Tongue (tissue), 2 donors: Measurements from ENCODE around the gene ITPKB. TPM values are rescaled to one million over a fixed set of nuclear protein-coding genes. Genes with fewer than 3 reads are reported as not detected.

Experiments
- DNase-seq: peaks from one replicate; pipeline ENCODE4 v3.0.0-alpha.2; 2015
- total RNA-seq: library from RNA; depleted of rRNA; stranded (reverse); fragments of >200 nt; gene quantifications from one replicate; pipeline ENCODE4 v1.2.3, GENCODE V29; 2014

The ITPKB gene
- total RNA-seq, 1 donor from 2014 or later: 34.2 TPM

GRCh38 chr1:226665505-226666163 is 73.4 kb downstream of the ITPKB start:
- no peak for DNase-seq

DNA sequence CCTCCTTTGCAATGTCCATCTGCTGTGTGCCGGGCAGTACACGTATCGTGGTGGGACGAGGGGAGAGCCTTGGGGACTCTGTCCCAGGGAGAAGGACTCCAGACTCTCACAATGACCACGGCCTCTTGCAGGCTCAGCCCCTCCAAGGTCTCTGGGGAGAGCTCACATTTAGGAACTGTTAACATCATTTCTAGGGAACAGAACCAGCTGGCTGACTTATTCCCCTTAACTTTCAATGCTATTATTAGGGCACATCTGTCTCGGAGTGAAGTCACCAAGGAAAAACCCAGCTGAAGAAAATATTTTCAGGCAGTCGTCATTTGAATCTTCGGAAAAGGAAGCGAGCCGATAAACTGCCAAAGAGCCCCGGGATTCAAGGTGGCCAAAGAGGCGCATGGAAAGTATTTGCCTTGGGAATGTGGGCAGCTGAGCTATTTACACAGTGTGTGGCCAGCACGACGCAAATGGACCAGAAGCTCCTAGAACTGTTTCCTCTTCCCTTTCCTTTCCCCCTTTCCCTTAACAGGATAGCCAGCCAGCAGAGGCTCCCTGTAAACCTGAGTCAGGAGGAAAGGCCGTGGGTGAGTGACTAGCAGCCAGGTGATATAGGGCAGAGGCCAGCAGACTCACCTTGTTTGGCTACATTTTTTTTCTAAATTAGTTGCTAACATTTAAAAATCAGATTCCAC is 74.5 kb downstream of the ITPKB start:
- peak; percentile 95 for DNase-seq

DNA sequence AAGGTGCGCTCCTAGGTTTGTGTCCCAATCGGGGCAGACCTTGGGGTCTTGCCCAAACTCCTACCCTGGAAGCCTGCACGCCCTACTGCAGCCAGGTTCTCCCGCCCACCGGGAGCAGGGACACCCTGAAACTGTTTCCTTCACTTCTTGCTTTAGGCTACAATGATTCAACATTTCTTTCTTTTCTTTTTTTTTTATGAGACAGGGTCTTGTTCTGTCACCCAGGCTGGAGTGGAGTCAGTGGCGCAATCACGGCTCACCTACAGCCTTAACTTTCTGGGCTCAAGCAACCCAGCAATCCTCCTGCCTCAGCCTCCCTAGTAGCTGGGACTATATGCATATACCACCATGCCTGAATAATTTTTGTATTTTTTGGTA is 75.8 kb downstream of the ITPKB start:
- DNase-seq: no peak

DNA sequence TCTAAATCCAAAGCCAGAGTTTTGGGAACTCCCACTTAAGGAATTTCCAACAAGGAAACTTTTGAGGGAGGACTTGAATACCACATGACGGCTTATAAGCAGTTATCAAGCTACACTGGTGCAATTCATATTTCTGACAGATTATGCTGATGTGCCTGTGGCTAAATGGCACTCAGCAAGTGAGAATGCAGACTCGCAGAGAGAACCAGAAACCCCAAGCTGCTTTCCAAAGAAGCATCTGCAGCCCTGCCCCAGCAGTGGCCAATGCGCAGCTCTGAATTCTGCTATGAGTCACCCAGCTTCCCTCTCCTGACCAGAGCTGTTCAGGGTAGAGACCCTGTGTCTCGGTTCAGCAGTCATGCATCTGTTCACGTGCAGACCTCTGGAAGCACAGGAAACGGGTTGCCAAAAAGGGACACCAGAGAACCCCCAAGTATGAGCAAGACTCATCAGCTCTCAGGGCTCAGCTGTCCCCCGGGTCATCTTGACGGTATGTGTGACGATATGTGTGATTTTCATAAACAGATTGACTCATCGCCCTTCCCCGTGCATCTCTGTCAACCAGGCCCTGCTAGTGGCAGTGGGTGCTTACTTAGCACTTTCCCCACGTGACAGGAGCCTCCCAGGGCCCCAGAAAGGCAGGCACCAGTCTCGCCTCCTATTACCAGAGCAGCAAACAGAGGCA is 76.3 kb downstream of the ITPKB start:
- peak; percentile 82 for DNase-seq

GRCh38 chr1:226661965-226662364 is 77.1 kb downstream of the ITPKB start:
- peak; percentile 69 for DNase-seq

GRCh38 chr1:226661271-226661670 is 77.8 kb downstream of the ITPKB start:
- DNase-seq: no peak

GRCh38 chr1:226660410-226661182 is 78.5 kb downstream of the ITPKB start:
- DNase-seq: no peak

GRCh38 chr1:226659641-226660040 is 79.4 kb downstream of the ITPKB start:
- DNase-seq: no peak

GRCh38 chr1:226659136-226659535 is 79.9 kb downstream of the ITPKB start:
- no peak for DNase-seq

DNA sequence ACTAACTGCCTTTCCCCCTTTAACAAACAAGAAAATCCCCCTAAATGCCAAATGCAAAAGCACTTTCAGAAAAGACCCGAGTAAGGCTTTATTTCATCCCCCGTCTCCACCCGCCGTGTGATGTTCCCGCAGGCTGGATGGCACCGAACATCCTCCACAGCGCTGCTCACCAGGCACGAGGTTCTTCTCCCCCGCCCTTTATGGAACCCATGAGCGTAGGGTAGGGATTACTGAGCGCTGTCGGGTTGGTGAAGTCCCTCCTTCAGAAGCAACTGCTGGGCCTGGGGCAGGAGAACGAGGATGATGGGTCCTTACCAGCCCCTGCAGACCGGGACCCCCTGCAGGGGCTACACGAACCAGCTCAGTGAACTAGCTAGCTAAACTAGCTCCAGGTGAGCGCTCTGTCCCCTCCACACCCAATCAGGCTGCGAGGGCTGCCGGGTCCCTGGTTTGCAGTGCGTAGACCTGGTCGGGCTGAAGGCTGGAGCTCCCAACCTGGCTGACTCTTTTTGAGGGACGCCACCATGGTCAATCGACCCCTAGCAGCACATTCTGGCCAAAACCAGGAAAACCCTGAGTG is 80.4 kb downstream of the ITPKB start:
- no peak for DNase-seq

DNA sequence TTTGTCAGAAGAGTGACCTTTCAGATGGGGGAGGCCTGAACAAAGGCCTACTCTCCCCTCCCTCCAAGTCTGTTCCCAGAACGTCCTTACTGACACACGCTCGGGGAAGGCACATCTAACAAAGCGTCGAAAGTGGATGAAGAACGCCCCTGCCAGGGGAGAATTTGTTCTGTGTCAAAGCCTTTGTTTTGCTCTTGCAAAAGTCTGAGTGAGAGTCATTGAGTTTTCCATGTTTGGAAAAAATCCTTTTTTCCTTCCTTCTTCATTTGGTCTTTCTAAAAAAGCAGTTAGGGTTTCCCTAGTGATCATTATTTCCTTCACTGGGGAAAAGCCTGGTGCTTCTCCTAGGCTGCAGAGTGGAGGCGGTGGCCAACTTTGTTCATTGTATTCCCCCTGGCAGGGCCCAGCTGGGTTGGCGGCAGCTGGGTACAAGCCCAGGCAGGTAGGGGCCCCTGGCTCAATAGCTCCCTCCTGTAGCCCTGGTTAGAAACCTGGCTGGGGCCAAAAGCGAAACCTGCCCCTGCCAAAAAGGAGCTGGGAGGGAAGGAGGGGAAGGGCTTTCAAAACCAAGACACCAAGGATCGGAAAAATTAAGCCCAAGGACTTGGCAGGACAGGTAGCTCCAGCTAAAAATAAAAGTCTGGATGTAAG is 81.1 kb downstream of the ITPKB start:
- peak; percentile 55 for DNase-seq

GRCh38 chr1:226656601-226657277 is 82.3 kb downstream of the ITPKB start:
- no peak for DNase-seq

- DNase-seq: no peak
These were observed 82.9 kb downstream of the ITPKB start for GRCh38 chr1:226656201-226656600.

DNA sequence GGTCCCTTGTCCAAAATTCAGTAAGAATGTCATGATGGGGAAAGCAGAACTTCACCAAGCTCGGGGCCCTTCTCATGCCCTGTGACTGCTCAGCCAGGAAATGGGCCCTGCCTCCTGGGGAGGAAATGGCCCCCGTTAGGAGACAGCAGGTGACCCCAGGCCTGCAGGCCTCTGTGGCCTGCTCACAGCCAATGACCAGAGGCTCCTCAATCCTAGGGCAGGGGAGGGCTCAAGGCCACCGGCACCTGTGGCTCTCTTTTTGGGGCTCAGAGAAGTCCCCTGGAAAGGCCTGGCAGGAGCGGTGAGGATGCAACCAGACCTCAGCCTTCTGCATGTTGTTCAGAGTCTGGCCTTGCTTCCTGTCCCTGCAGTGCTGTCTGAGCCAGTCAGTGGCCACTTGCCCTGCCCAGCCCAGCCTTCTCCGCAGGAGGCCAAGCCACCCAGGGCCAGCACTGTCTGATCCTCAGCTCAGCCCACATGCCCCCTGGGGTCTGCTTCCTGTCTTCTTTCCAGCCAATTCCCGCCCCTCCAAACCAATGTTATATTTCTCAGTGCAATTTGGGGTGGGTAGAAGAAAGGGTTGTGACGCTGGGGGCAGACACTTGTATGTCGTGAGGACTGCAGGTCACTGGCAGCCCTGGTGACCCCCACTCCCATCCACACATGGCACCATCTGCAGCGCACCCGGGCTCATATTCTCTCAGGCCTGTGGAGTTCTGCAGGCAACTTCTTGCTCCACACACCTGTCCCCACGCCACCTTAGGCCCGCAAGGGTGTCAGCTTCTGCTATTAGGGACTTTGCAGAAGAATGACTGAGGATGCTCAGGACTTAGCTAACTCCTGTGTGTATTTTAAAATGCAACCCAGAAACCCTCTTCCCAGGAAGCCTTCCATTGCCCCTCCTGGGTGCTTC is 83.6 kb downstream of the ITPKB start:
- DNase-seq: no peak

DNA sequence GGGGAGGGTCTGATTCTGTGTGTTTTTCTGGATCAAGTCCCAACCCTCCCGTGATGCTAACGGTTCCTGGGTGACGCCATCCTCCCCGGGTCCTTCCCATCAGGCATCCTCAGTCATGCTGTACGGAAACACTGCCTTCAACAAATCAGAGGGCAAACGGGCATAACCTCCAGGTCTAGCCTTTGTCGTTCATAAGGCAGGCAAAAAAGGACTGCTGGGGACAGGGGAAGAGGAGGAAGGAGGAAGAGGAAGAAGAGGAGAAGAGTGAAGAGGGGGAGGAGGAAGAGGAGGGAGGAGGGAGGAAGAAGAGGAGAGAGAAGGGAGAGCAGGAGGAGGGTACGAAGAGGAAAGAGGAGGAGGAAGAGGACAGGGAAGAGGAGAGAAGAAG is 84.4 kb downstream of the ITPKB start:
- DNase-seq: no peak

DNA sequence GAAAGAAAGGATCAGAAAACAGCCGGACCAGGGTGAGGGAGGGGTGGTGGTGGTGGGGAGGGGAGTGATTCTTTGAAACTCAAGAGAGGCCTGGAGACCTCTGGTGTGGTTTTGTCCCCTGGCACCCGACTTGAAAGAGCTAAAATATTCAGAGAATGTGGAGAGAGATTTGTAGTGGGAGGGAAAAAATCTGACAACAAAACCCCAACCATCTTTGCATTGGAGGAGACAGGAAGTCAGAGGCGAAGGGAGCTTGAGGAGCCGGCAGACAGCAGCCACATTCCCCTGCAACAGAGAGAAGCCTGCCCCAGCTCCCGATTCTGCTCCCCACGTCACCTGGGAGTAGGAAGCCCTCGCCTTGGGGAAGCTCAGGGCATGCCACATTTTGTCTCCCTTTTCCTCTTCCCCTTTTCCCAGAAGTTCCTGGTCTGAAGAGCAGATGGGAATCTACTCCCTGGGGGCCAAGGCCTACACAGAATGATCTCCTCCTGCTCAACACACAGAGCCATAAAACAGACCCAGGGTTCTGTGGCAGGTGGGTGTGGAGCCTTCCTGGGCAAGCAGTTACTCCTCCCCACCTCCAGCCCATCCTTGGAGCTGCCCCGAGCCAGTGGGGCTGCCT is 84.9 kb downstream of the ITPKB start:
- no peak for DNase-seq

DNA sequence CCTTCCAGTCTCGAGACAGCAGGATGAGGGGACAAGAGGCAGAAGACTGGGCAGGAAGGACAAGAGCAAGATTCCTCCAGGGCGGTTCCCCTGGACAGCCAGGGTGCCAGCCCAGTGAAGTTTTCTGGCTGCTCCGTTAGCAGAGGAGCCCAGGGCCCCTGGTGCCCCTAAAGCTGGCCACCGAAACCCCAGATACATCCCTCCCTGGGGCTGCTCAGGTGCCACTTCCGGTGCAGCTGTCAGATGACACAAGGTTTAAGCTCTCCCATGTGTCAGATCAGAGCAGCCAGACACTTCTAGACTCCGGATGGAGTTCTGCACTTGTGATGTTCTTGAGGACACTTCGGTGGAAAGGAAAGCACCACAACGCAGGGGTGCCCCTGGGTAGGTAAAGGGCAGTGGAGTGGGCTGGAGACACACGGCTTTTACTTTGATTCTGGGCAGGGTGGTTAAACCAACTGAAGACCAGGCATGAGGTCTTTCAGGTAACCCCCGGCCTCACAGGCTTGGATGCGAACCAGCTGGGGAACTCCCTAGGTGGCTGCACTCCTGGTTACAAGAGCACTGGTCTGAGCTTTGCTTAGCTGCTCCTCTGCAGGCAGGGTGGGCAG is 85.7 kb downstream of the ITPKB start:
- DNase-seq: no peak

DNA sequence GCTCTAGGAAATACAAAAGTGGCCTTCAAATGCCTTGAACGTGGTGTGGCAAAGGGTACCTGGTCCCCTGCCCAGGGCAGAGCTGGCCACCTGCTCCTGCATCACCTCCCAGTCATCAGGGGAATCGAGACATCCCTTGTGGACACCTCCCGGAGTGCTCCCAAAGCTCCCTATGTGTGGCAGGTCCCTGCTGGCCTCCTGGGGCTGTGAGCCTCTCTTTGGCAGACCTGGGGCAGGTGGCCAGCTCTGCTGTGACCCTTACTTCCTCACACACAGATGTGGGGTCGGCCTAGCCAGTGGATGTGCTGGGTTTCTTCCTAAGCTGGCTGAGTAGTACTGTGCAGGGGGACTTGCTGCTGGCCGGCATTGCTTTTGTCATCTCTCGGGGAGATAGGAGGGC is 86.5 kb downstream of the ITPKB start:
- no peak for DNase-seq

- no peak for DNase-seq
These were observed 87.4 kb downstream of the ITPKB start for GRCh38 chr1:226651732-226652105.
